HG03575 (cell line): ENCODE measurements around the gene GRIK4.

Experiments
- ATAC-seq: cut with Tn5 transposase; IDR thresholded peaks from one replicate; pipeline ENCODE4 v1.9.1; 2021; ENCODE audit not compliant: unreplicated experiment, insufficient number of reproducible peaks, low FRiP score; ENCODE audit errors: extremely low read depth

GRIK4 gene

DNA sequence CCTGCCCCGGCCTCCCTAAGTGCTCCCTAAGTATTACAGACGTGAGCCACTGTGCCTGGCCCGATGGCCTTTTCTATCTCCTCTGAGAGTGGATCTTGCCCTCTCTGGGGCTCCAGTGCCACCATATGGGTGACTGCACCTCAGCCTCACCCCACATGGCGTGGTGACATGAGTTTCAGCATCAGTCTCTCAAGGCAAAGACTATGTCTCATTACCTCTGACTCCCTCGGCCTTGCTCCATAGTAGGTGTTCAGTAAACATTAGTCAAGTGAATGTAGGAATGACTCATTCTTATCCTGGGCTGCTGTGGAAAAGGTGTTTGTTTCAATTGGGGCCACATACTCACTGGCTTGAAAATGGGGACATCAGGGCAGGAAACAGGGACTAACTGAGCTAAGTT lies 168.8 kb downstream of the GRIK4 start:
- no peak for ATAC-seq

DNA sequence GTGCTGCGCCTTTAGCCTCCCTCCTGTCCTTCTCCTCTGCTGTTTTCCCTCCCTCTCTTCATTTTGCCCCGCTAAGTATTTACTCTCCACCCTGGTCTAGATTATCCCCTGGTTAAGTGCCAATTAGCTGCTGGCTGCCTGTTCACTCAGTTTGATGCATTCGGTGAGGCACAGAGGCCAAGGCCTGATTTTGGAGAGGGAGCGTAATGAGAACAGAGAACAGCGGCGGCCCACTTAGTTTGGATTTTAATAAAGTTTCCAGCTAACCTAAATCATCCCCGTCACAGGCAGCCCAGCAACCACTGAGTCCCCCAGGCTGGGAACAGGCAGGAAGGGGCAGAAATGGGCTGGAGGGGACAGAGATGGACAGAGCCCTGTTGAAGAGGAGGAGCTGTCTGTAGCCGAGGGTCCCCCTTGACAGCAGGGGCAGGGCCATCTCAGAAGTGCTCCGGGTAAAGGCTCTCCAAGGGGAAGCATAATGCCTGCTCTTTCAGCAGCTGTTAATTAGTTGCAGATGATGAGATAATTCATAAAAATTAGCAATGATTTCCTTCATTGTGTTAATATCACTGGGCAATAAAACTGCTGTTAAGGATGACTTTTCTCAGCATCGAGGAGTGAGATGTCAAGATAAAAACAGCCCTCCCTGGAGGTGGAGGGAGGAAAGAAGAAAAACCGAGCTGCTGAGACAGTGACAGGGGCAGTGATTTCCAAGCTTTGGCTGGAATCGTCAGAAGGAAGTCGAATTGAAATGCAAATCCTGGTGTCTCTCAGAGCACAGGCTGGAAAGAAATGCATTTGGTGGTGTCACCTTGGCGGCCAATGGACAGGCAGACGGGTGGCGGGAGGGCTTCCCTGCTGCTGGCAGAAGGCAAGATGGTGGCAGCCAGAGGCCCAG lies 170.1 kb downstream of the GRIK4 start:
- ATAC-seq: no peak

- ATAC-seq: no peak
Measured at GRCh38 chr11:120682332-120682649, 170.7 kb downstream of the GRIK4 start.

DNA sequence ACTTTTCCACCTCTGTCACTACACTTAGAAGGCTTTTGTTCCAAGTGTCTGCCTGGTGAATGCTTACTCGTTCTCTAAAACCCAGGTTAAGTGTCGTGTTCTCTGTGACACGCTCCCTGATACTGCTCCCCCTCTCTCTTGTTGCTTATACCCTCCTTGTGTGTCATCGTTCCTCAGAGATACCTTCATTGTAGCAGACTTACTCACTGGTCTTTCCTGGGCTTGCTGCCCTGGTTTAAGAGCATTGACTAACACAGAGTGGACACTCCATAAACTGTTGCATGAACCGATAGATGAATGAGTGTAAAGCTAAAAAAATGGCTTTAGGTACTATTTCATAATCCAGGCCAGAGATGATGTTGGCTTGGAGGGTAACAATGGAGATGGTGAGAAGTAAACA lies 171.3 kb downstream of the GRIK4 start:
- ATAC-seq: no peak

- ATAC-seq: no peak
Measured at GRCh38 chr11:120686516-120686915, 175.0 kb downstream of the GRIK4 start.

GRCh38 chr11:120688163-120688562 lies 176.6 kb downstream of the GRIK4 start:
- no peak for ATAC-seq

DNA sequence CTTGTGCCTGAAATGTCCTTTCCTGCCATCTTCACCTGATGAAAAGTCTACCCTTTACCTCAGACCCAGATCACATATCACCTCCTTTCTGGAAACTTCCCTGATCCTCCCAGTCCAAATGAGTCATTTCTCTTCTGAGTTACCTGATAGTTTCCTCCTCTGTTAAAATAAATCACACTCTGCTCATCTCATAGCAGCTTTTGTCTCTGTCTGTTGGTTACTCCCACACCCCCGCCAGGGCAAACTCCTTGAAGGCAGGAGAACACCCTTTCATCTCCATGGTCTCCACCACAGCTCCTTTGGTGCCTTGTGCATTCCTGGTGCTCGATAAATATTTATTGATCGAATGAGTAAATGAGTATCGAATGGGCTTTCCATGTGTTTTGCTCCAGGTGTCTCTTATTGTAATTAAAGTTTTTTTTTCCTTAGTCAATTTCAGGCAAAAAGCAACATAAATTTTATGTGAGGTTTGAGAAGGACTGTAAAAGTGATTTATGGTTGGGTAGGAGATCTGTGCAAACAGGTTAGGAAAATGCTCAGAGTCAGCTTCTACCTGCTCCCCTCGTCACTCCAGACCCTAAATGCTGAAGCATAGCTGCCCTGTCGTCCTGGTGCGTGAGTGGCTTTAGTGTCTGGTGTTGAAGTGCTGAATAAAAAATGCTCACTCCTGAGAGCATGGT lies 178.2 kb downstream of the GRIK4 start:
- ATAC-seq: no peak

DNA sequence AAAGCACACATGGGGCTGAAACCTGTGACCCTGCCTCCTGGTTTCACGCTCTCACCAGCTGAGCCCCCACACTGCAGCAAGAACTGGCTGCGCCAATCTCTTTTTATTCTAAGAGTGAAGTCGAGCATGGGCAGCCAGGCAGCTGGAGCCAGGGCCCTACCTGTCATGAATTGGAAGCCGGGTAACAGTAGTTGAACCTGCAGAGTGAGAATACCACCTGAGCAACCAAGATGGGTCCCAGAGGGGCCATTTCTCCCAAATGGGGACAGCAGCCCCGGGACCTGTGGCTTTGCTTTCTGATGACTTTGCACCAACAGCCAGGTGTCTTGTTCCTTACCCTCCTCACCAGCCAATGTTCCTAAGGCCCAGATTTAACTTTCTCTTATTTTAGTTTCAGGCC lies 178.9 kb downstream of the GRIK4 start:
- ATAC-seq: no peak

- no peak for ATAC-seq
Measured at GRCh38 chr11:120694726-120695125, 183.2 kb downstream of the GRIK4 start.

- ATAC-seq: no peak
Measured at GRCh38 chr11:120695426-120695825, 183.9 kb downstream of the GRIK4 start.

DNA sequence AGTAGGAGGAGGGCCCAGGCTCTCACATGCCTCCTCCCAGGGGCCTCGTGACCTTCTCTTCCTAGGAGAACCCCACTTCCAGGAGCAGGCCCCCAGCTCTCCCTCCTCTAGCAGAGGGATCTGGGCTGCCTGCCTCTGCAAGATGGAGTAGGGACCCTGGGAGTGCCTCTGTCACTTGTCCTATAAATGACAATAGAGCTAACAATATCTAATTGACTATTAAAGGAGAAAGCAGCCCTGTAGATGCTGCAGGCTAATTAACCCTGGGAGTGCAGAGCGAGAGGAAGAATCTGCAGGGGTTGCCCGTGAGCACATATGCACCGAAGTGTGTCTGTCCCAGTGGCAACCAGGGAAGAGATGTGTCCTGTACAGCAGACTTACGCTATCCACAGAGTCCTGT lies 184.4 kb downstream of the GRIK4 start:
- ATAC-seq: no peak

GRCh38 chr11:120696597-120697218 lies 185.2 kb downstream of the GRIK4 start:
- ATAC-seq: no peak

DNA sequence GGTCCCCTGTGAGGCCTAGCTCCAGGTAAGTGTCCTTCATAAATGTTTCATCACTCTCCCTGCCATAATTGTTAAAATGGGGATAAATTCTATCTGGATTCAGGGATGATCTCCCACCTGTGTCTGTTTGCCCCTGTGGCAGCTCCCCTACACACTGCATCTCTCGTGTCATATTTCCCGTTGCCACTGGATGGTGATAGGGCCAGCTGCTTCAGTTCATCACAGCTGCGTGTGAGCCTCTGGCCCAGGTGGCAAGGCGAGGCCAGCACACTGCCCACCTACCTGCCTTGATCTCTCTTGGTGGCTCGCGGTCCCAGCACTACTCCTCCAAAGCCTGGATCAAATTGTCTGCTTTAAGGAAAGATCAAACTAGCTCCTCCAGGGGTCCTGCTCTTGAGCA lies 187.4 kb downstream of the GRIK4 start:
- ATAC-seq: no peak

- no peak for ATAC-seq
Measured at GRCh38 chr11:120702656-120703055, 191.1 kb downstream of the GRIK4 start.

DNA sequence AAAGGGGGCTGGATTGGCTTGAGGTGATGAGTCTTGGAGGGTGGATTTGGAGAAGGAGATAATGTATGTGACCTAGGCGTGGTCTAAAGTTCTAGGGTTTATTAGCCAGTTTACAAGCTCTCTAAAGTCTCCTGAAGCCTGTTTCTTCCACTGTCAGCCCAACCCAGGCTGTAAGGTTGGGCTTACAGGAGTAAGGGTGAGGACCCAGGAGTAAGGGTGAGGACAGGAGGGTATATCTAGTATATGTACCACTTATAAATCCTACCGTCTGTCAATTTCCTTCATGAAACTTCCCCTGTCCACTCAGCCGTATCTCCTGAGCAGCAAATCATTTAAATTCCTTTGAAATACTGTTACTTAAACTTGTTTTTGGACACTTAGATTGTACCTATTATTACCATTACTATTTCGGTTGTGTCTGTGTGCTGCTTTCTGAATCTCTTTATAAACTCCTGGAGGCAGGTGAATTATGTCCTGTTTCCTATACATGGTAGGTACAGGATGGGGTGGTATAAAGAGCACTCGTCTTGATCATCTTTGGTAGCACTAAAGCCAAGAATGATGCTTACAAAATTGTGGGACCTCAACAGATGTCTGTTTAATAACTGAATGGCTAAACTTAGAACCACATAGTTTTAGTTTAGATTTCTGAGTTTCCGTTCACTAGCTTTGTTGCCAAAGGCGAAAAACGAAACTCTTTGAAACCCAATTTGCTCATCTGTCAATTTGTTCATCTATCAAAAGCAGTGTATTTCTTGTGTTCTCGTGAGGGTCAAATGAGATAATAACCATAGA lies 192.0 kb downstream of the GRIK4 start:
- no peak for ATAC-seq

- ATAC-seq: no peak
Measured at GRCh38 chr11:120704256-120704750, 192.8 kb downstream of the GRIK4 start.

DNA sequence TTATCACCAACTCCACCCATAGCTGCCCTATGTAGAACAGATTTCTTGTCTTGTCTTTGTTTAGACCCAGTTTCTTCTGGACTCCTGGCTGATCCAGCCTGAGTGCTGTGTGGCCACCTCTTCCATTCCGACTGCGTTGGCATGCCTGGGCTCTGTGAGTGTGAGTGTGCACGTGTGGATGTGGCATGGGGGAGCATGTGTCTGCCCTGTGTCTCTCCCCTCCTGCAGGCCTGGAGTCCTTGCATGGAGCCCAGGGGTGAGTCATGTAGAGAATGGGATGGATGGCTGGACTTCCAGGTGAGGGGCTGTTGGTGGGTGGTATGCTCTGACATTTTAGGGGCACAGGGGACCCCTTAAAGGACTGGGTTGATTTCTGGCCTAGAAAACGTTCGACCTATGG lies 194.7 kb downstream of the GRIK4 start:
- ATAC-seq: no peak

GRCh38 chr11:120707098-120707497 lies 195.6 kb downstream of the GRIK4 start:
- no peak for ATAC-seq

DNA sequence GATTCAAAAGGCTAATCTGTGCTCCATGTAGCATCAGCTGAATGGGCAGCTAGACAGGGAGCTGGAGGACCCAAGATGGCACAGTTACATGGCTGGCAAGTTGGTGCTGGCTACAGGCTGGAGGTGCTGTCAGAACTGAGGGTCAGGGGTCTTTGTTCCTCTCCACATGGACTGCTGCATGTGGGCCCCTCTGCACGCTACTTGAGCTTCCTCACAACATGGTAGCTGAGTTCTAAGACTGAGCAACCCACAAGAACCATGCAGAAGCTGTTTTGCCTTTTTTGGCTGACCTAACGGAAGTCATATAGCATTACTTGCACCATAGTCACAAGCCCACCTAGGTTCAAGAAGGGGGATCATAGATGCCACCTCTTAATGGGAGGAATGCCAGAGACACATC lies 196.1 kb downstream of the GRIK4 start:
- ATAC-seq: no peak
